ENCODE results near the gene MAEA.

MAEA gene

DNA sequence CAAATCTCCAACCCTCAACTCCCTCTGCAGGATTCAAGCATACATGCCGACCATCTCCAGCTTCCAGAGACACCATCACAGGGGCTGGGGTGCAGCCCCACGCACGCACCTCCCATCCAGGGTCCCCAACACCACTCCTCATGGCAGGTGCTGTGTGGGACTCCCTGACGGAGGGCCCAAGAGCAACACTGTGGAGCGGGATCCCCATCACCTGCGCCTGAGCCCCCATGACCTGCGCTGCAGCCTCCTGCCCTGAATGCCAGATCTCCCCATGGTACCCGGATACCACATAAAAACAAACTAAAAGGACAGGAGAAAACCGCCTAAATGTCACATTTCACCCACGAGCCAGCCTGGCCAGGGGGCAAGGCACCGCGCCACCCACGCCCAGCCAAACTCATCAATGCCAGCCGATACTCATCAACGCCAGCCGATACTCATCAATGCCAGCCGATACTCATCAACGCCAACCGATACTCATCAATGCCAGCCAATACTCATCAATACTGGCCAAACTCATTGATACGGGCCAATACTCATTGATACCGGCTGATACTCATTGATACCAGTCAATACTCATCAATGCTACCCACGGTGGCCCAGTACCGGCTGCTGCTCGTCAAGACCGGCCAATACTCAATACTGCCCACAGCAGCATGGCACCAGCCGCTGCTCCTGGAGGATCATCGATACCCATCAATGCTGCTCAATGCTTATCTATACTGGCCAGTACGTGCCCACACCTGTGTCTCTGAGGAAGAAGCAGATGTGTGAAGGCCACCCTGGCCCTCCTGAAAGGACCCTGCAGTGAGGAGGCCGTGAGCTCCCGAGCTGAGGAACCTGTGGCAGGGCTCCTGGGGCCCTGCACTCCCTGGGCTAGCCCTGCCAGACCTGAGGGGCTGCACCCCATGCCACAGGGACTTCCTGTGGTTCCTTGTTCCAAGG is 46.9 kb upstream of the MAEA start:
- H3K4me3 ChIP-seq (ENCODE audit: low read depth, low read length), result no peak overlapping the region
- TF ChIP-seq, protein P1, sequence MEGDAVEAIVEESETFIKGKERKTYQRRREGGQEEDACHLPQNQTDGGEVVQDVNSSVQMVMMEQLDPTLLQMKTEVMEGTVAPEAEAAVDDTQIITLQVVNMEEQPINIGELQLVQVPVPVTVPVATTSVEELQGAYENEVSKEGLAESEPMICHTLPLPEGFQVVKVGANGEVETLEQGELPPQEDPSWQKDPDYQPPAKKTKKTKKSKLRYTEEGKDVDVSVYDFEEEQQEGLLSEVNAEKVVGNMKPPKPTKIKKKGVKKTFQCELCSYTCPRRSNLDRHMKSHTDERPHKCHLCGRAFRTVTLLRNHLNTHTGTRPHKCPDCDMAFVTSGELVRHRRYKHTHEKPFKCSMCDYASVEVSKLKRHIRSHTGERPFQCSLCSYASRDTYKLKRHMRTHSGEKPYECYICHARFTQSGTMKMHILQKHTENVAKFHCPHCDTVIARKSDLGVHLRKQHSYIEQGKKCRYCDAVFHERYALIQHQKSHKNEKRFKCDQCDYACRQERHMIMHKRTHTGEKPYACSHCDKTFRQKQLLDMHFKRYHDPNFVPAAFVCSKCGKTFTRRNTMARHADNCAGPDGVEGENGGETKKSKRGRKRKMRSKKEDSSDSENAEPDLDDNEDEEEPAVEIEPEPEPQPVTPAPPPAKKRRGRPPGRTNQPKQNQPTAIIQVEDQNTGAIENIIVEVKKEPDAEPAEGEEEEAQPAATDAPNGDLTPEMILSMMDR (IDR thresholded peaks at IDR 0.05; ENCODE audit: insufficient read depth, low read length, missing control alignments), result no peak
- POLR2A ChIA-PET, result no interaction called here
- CTCF ChIA-PET, result no interaction called here
- DNase-seq (ENCODE audit: low read depth, low spot score), result no peak

DNA sequence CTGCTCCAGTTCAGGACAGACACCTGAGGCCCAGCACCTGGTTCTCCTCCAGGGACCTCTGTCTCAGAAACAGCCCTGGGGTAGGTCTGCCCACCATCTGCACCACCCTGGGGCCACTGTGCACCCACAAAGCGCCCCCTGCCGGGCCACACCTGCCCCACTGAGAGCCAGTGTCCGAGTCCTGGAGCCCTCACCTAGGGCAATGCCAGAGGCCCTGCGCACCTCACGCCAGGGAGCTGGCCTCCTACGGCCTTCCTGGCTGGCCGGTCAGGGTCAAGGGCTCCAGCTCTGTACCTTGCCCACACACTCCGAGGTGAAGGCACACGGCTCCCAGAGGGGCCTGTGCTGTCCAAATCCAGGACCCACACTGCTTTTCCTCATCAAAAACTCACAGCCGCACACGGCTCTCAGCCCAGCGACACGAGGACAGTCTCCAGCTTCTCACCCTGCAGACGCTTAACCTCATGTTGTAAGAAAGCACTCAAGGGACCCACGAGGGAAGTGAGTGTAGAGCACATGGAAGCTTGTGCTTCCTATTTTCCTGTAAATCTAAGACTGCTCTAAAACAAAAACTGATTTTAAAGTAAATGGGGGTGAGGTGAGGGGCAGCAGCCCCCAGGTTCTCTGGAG is 46.1 kb upstream of the MAEA start:
- DNase-seq (ENCODE audit: low read depth, low spot score), result no peak

DNA sequence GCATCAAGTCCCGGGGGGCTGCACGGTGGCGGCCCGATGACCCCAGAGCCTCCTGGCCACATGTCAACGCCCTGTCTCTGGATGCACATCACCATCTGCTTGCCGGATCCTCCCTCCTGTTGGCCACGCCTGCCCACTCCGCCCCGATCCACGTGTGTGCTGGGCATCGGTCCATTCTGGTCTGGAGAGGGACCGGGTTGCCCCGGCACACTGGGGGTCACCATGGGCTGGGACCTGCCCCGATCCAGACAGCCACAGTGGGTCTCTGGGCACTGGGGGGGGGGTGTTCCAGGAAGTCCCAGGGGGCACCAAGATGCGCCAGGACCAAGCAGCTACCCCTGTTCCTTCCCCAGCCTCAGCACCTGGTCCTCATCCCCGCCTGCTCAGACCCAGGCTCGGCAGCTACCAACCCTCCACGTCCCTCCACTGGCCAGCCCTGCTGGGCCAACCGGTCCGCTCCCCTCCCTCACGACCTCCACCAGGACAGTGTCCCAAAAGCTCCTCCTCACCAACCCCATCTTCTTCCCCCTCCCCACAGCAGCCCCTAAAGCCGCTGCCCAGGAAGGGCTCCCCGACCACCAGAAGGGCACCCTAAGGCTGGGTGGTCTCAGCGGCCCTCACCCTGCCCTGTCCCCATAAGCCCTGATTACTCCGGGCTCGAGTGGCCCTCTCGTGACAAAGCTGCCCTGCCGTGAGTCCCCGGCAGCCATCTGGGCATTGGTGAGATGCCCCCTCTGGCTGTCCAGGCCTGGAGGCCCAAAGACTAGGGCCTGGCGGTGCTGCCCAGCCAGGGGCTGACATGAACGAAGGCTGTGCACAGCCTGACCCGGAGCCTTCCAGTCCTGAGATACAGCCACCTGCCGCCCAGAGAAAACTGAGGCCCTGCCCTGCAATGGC is 45.4 kb upstream of the MAEA start:
- POLR2A ChIA-PET, result no interaction called here
- no peak overlapping the region for H3K4me3 ChIP-seq (ENCODE audit: low read depth, low read length)
- CTCF ChIA-PET, result interaction anchor here (0.8 to 1.0 kb wide), 2 partner anchors 10 to 78 kb away, joined by 3 to 5 read pairs; no protein-coding TSS in a partner anchor
- TF ChIP-seq, protein P1 (IDR thresholded peaks at IDR 0.05; ENCODE audit: insufficient read depth, low read length, missing control alignments), result no peak
- DNase-seq (ENCODE audit: low read depth, low spot score), result no peak

More for the DNA sequence above, 46.1 kb upstream of the MAEA start:
- POLR2A ChIA-PET, result no interaction called here
- TF ChIP-seq, protein P1 (IDR thresholded peaks at IDR 0.05; ENCODE audit: insufficient read depth, low read length, missing control alignments), result no peak
- H3K4me3 ChIP-seq (ENCODE audit: low read depth, low read length), result no peak overlapping the region
- CTCF ChIA-PET, result no interaction called here

DNA sequence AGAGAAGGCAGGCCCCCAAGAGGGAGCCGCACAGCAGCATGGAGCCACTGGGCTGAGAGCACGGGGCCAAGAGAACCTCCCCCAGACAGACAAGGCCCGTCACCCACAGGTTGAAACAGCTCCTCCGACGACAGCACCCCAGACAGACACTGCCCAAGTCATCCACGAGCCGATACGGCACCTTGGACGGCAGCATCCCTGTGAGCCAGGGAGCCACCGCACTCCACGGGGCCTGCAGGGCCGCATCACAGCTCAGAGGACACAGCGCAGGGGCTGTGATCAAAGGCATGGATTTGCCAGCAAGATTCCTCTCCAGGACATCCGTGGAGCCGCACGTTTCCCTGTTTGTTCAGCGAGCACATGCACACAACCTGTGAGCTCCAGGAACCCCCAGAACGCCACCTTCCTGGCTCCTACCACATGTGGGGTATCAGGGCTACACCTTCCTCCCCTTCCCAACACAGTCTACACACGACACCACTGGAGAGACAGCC is 44.7 kb upstream of the MAEA start:
- H3K4me3 ChIP-seq (ENCODE audit: low read depth, low read length), result no peak overlapping the region
- TF ChIP-seq, protein P1 (IDR thresholded peaks at IDR 0.05; ENCODE audit: insufficient read depth, low read length, missing control alignments), result no peak
- CTCF ChIA-PET, result interaction anchor here (0.8 to 1.0 kb wide), 2 partner anchors 11 to 79 kb away, joined by 3 to 5 read pairs; no protein-coding TSS in a partner anchor
- POLR2A ChIA-PET, result no interaction called here
- DNase-seq (ENCODE audit: low read depth, low spot score), result no peak

DNA sequence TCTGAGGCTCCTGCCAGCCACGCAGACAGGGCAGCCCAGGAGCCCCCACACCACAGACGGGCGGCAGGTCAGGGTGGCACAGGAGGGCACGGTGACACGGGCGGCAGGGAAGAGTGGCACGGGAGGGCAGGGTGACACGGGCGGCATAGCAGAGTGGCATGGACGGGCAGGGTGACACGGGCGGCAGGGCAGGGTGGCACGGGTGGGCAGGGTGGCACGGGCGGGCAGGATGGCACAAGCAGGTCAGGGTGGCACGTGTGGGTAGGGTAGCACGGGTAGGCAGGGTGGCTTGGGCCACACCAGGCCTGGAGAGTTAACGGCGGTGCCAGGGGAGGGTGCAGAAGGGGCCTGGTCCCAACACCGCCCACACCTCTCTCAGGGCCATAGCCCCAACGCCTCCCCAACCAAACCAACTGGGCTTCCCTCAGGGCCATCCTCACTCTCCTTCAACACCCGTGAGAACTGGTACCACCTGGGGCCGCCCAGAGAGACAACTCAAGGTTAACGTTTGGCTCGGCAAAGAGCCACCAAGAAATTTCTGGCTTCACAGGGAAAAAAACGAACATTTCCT is 44.1 kb upstream of the MAEA start:
- TF ChIP-seq, protein P1 (IDR thresholded peaks at IDR 0.05; ENCODE audit: insufficient read depth, low read length, missing control alignments), result no peak
- ChIA-PET CTCF (no interaction called here), POLR2A (no interaction called here)
- H3K4me3 ChIP-seq (ENCODE audit: low read depth, low read length), result no peak overlapping the region
- no peak for DNase-seq (ENCODE audit: low read depth, low spot score)

Measured in AG04449 (cell line).